NCI-H2227 (cell line): Measurements from ENCODE around the gene FAM168A.
"Not testable (repeated sequence)": the region's sequence is repeated elsewhere in the genome, so short reads cannot be mapped to it uniquely, and the experiment has no call there.

Experiments used
- DNase-seq: peaks from one replicate; lab custom pipeline; 2025; ENCODE audit not compliant: unreplicated experiment; lab: John Stamatoyannopoulos, UW

The FAM168A gene

GRCh38 chr11:73436859-73437258, 161.1 kb downstream of the FAM168A start:
- DNase-seq, result not testable (repeated sequence)

GRCh38 chr11:73431396-73431795, 166.5 kb downstream of the FAM168A start:
- no peak for DNase-seq

- no peak for DNase-seq
Observed at GRCh38 chr11:73430326-73430725, 167.6 kb downstream of the FAM168A start.

GRCh38 chr11:73429121-73429750, 168.7 kb downstream of the FAM168A start:
- DNase-seq, result no peak

- no peak for DNase-seq
Observed at GRCh38 chr11:73428699-73429098, 169.2 kb downstream of the FAM168A start.

- DNase-seq, result no peak
Observed at GRCh38 chr11:73428227-73428626, 169.7 kb downstream of the FAM168A start.

GRCh38 chr11:73426219-73426850, 171.6 kb downstream of the FAM168A start:
- no peak for DNase-seq

- no peak for DNase-seq
Observed at GRCh38 chr11:73425108-73425507, 172.8 kb downstream of the FAM168A start.

GRCh38 chr11:73423506-73423905, 174.4 kb downstream of the FAM168A start:
- no peak for DNase-seq

GRCh38 chr11:73422886-73423285, 175.0 kb downstream of the FAM168A start:
- DNase-seq, result no peak

GRCh38 chr11:73420136-73420535, 177.8 kb downstream of the FAM168A start:
- DNase-seq, result no peak

GRCh38 chr11:73416786-73417185, 181.1 kb downstream of the FAM168A start:
- no peak for DNase-seq

- DNase-seq, result no peak
Observed at GRCh38 chr11:73415854-73416615, 181.9 kb downstream of the FAM168A start.

GRCh38 chr11:73414977-73415651, 182.8 kb downstream of the FAM168A start:
- DNase-seq, result no peak

- DNase-seq, result no peak
Observed at GRCh38 chr11:73413256-73413655, 184.7 kb downstream of the FAM168A start.

- DNase-seq, result no peak
Observed at GRCh38 chr11:73412308-73412707, 185.6 kb downstream of the FAM168A start.

- no peak for DNase-seq
Observed at GRCh38 chr11:73411031-73411430, 186.9 kb downstream of the FAM168A start.

- no peak for DNase-seq
Observed at GRCh38 chr11:73410627-73411026, 187.3 kb downstream of the FAM168A start.

GRCh38 chr11:73409431-73409830, 188.5 kb downstream of the FAM168A start:
- no peak for DNase-seq

- DNase-seq, result no peak
Observed at GRCh38 chr11:73406619-73407018, 191.3 kb downstream of the FAM168A start.

GRCh38 chr11:73406131-73406530, 191.8 kb downstream of the FAM168A start:
- no peak for DNase-seq

GRCh38 chr11:73405146-73405510, 192.8 kb downstream of the FAM168A start:
- DNase-seq, result no peak
